Tibial nerve (tissue), 4 donors: Measurements from ENCODE around the gene HLF.

Experiments
- CTCF ChIP-seq, 5 experiments: fragments of 200-600 bp in 3 of 5; fragments of 450-650 bp in 2 of 5; sonication (generic) in 3 of 5; IDR thresholded peaks; one replicate each; pipeline ENCODE4 v1.5.1; 2016 to 2019; ENCODE audit warnings: antibody characterized with exemption in 5 of 5, mild to moderate bottlenecking in 3 of 5, moderate library complexity in 2 of 5
- EP300 ChIP-seq, 2 donors: sonication (generic); formaldehyde crosslinking; IDR thresholded peaks; one replicate each; pipeline ENCODE4 v1.6.1; 2017; ENCODE audit warnings: antibody characterized with exemption in 2 of 2, mild to moderate bottlenecking in 1 of 2
- POLR2A ChIP-seq, 2 donors: fragments of 450-650 bp; IDR thresholded peaks; one replicate each; pipeline ENCODE4 v1.6.1; 2017; ENCODE audit warnings: antibody characterized with exemption in 2 of 2, mild to moderate bottlenecking in 2 of 2, moderate library complexity in 2 of 2

- TF ChIP-seq POLR2A (IDR thresholded peaks at IDR 0.05), result no peak
- no peak for TF ChIP-seq CTCF (IDR thresholded peaks at IDR 0.05)
- TF ChIP-seq EP300 (IDR thresholded peaks at IDR 0.05), result no peak
Measured at GRCh38 chr17:55296699-55297098, 31.9 kb downstream of the HLF start.
